MCF 10A (cell line): ENCODE results near the gene OR10A2. TPM values are rescaled to one million over a fixed set of nuclear protein-coding genes. Genes with fewer than 3 reads are reported as not detected.

ENCODE experiments used
- BruUV-seq: library from RNA; stranded (reverse); fragments of 400-500 nt; replicated peaks from 2 replicates; lab custom pipeline; 2021; lab: Mats Ljungman, UMichigan
- CTCF ChIA-PET: fragments of 300-600 bp; sonication (Branson Sonifier 250); formaldehyde crosslinking; extraction: SDS; loops from one replicate; lab custom pipeline; 2021; ENCODE audit warnings: antibody characterized with exemption, inconsistent platforms; lab: Yijun Ruan, JAX
- POLR2A ChIA-PET: fragments of 300-600, 350-650 bp; sonication (Branson Sonifier 250); formaldehyde crosslinking; extraction: SDS; loops from one replicate; lab custom pipeline; 2020; ENCODE audit warnings: antibody characterized with exemption, inconsistent platforms; lab: Yijun Ruan, JAX
- DNase-seq: peaks from one replicate; pipeline ENCODE4 v3.0.0-alpha.2; 2018; ENCODE audit not compliant: unreplicated experiment
- H3K27ac Mint-ChIP-seq: one replicate; pipeline ENCODE4 v1.8.0; 2022; ENCODE audit warnings: mild to moderate bottlenecking, low read depth, mixed read lengths; ENCODE audit not compliant: unreplicated experiment
- H3K27me3 Mint-ChIP-seq: one replicate; pipeline ENCODE4 v1.8.0; 2022; ENCODE audit warnings: mixed read lengths; ENCODE audit not compliant: insufficient read depth, unreplicated experiment
- H3K36me3 Mint-ChIP-seq: one replicate; pipeline ENCODE4 v1.8.0; 2022; ENCODE audit warnings: mild to moderate bottlenecking, moderate library complexity, mixed read lengths; ENCODE audit not compliant: insufficient read depth, unreplicated experiment
- H3K4me1 Mint-ChIP-seq: one replicate; pipeline ENCODE4 v1.8.0; 2022; ENCODE audit warnings: mixed read lengths; ENCODE audit not compliant: insufficient read depth, unreplicated experiment
- H3K4me3 Mint-ChIP-seq: one replicate; pipeline ENCODE4 v1.8.0; 2022; ENCODE audit warnings: mild to moderate bottlenecking, moderate library complexity, mixed read lengths; ENCODE audit not compliant: unreplicated experiment
- H3K9me3 Mint-ChIP-seq: one replicate; pipeline ENCODE4 v1.8.0; 2022; ENCODE audit warnings: mixed read lengths; ENCODE audit not compliant: unreplicated experiment
- CTCF ChIP-seq: fragments of 200-600 bp; IDR thresholded peaks from one replicate; pipeline ENCODE4 v1.8.0; 2022; ENCODE audit warnings: antibody characterized with exemption, mild to moderate bottlenecking; ENCODE audit not compliant: unreplicated experiment
- intact Hi-C: fragments of 100-400 bp; cut with micrococcal nuclease; formaldehyde crosslinking; loops from 2 replicates; pipeline ENCODE4 v1.14.1; 2022
- total RNA-seq: library from RNA; stranded (reverse); gene quantifications from 2 replicates; pipeline ENCODE4 v1.2.3, GENCODE V29; 2022

OR10A2 gene
- total RNA-seq, 1 experiment from 2014 or later = not detected

- ChIA-PET POLR2A (no interaction called here), CTCF (no interaction called here)
- Mint-ChIP-seq H3K36me3 (no peaks in the 10 kb centered on the region), H3K4me3 (no peak overlapping the region), H3K9me3 (no peaks in the 10 kb centered on the region), H3K4me1 (no peaks in the 10 kb centered on the region), H3K27me3 (no peaks in the 10 kb centered on the region), H3K27ac (no peak overlapping the region)
- intact Hi-C loops = no loop called here
- TF ChIP-seq CTCF = no peak
- DNase-seq = no peak
- BruUV-seq = no TSS peak
These were observed 48.5 kb downstream of the OR10A2 start for GRCh38 chr11:6911378-6911777.

- no peaks in the 10 kb centered on the region for H3K36me3 Mint-ChIP-seq
- POLR2A ChIA-PET = no interaction called here
- BruUV-seq = no TSS peak
- no peaks in the 10 kb centered on the region for H3K4me1 Mint-ChIP-seq
- no peaks in the 10 kb centered on the region for H3K27me3 Mint-ChIP-seq
- CTCF ChIA-PET = no interaction called here
- intact Hi-C loops = no loop called here
- DNase-seq = peak; percentile 27
- no peaks in the 10 kb centered on the region for H3K9me3 Mint-ChIP-seq
- H3K4me3 Mint-ChIP-seq = no peak overlapping the region
- no peak overlapping the region for H3K27ac Mint-ChIP-seq
- no peak for TF ChIP-seq CTCF
These were observed 49.1 kb downstream of the OR10A2 start for GRCh38 chr11:6911948-6912347.

- Mint-ChIP-seq H3K27me3 (no peaks in the 10 kb centered on the region), H3K27ac (no peak overlapping the region), H3K4me3 (no peak overlapping the region), H3K36me3 (no peaks in the 10 kb centered on the region), H3K4me1 (no peaks in the 10 kb centered on the region), H3K9me3 (no peaks in the 10 kb centered on the region)
- TF ChIP-seq CTCF = no peak
- ChIA-PET POLR2A (no interaction called here), CTCF (interaction anchor here (0.6 to 1.0 kb wide), 2 partner anchors 107 to 254 kb away, joined by 3 read pairs; no protein-coding TSS in a partner anchor)
- no peak for DNase-seq
- BruUV-seq = no TSS peak
- intact Hi-C loops = no loop called here
These were observed 56.8 kb downstream of the OR10A2 start for GRCh38 chr11:6919698-6920097.

DNA sequence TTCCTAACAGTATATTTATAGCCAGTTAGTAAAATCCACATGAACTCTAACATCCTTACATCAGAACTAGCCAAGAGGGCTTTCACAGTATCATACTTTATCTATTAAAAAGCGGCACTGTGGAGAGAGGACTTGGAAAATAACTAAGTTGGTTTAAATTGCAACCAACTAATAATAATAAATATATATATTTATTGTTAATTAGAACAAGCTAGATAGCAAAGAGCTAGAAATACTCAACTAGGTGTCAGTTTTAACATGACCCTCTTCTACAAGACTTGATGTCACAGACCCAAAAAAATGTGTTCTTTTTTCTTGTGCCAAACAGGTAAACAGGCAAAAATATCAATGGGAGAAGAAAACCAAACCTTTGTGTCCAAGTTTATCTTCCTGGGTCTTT lies 57.8 kb downstream of the OR10A2 start, which contains the start of gene OR2D3:
Gene OR2D3 (plus strand): TSS at position 301 of the 400 bp plus-strand sequence. CDS start 0 bp downstream, at position 301.
- intact Hi-C loops = no loop called here
- no peak for TF ChIP-seq CTCF
- Mint-ChIP-seq H3K27me3 (no peaks in the 10 kb centered on the region), H3K4me1 (peaks cover 4% of the 10 kb centered on the region), H3K9me3 (no peaks in the 10 kb centered on the region), H3K4me3 (no peak within 1 kb of the TSS), H3K36me3 (no peaks in the 10 kb centered on the region), H3K27ac (no peak within 1 kb of the TSS)
- BruUV-seq = no TSS peak
- POLR2A ChIA-PET = no interaction called here
- CTCF ChIA-PET = interaction anchor here (0.8 kb wide), 1 partner anchor 108 kb away, joined by 3 read pairs; no protein-coding TSS in a partner anchor
- no peak for DNase-seq

Other genes starting within 250 kb of the OR10A2 start
- gene TPP1, start 243.6 kb upstream of the OR10A2 start, total RNA-seq = 26.9 and 46.5 TPM in 2 replicates
- gene DCHS1, start 207.2 kb upstream of the OR10A2 start, total RNA-seq = 0.19 and 0.27 TPM in 2 replicates
- 78.0 and 88.4 TPM in 2 replicates for gene MRPL17, start 179.7 kb upstream of the OR10A2 start, total RNA-seq
- 0.37 and 0.39 TPM in 2 replicates for gene OR2AG2, start 91.1 kb upstream of the OR10A2 start, total RNA-seq
- gene OR2AG1, start 80.0 kb upstream of the OR10A2 start, total RNA-seq = not detected in 2 replicates
- gene OR6A2, start 63.4 kb upstream of the OR10A2 start, total RNA-seq = 0.17 and 0.28 TPM in 2 replicates
- gene OR10A5, start 17.4 kb upstream of the OR10A2 start, total RNA-seq = not detected in 2 replicates
- gene OR10A4, start 13.6 kb downstream of the OR10A2 start, total RNA-seq = not detected in 2 replicates
- gene OR2D2, start 29.4 kb downstream of the OR10A2 start, total RNA-seq = 0.37 and 0.56 TPM in 2 replicates
- not detected in 2 replicates for gene OR2D3, start 57.9 kb downstream of the OR10A2 start, total RNA-seq
- gene ZNF215, start 63.4 kb downstream of the OR10A2 start, total RNA-seq = 9.2 and 11.1 TPM in 2 replicates
- 3.1 and 4.2 TPM in 2 replicates for gene ZNF214, start 157.3 kb downstream of the OR10A2 start, total RNA-seq
- gene NLRP14, start 157.4 kb downstream of the OR10A2 start, total RNA-seq = not detected in 2 replicates
- not detected in 2 replicates for gene RBMXL2, start 225.9 kb downstream of the OR10A2 start, total RNA-seq